Prostate gland (tissue), 2 donors: Measurements from ENCODE around the gene SFXN4.
"Not testable (repeated sequence)": the region's sequence is repeated elsewhere in the genome, so short reads cannot be mapped to it uniquely, and the experiment has no call there.

ENCODE experiments used
- CTCF ChIP-seq, 4 experiments: fragments of 200-600 bp in 2 of 4; fragments of 450-650 bp in 2 of 4; sonication (generic) in 2 of 4; IDR thresholded peaks; 1 replicate in 3 of 4; 2 replicates in 1 of 4; pipeline ENCODE4 v1.5.1; 2016 to 2019; ENCODE audit warnings: antibody characterized with exemption in 4 of 4, mild to moderate bottlenecking in 2 of 4, moderate library complexity in 2 of 4
- POLR2A ChIP-seq: fragments of 450-650 bp; IDR thresholded peaks from one replicate; pipeline ENCODE4 v1.6.1; 2016; ENCODE audit warnings: antibody characterized with exemption, mild to moderate bottlenecking

GRCh38 chr10:119107771-119108170 is 57.7 kb downstream of the SFXN4 start:
- not testable (repeated sequence) for TF ChIP-seq POLR2A; CTCF (IDR thresholded peaks at IDR 0.05)
